ENCODE results near the gene CA14. TPM values are rescaled to one million over a fixed set of nuclear protein-coding genes. Genes with fewer than 3 reads are reported as not detected.
A peak's percentile ranks its signal among the peaks of the same experiment; 100 is the strongest.

CA14 gene
- total and polyA plus RNA-seq, 9 of the 15 experiments (the other 6 are each of a cell fraction or from before 2014, with no cell fraction given), result 0.13 to 0.57 (median 0.26) TPM; not detected in 1

GRCh38 chr1:150268705-150269403 lies 11.3 kb downstream of the CA14 start, which contains the start of gene APH1A (continued):
- TF ChIP-seq TAF1 (IDR thresholded peaks at IDR 0.05; ENCODE audit: control insufficient read depth, extremely low read depth, insufficient read depth, low read length, severe bottlenecking) (peak; percentile 46), CREB1 (IDR thresholded peaks at IDR 0.05) (peak; percentile 88), CREB1 (CRISPR knock-in tag; IDR thresholded peaks at IDR 0.05) (peak; percentile 84), ZNF124 (CRISPR knock-in tag; IDR thresholded peaks at IDR 0.05) (no peak), ZNF436 (CRISPR knock-in tag; IDR thresholded peaks at IDR 0.05) (no peak), YBX1 (IDR thresholded peaks at IDR 0.05) (no peak), ELF1 (tag; IDR thresholded peaks at IDR 0.05) (peak; percentile 93), CTBP1 (IDR thresholded peaks at IDR 0.05; ENCODE audit: borderline replicate concordance) (0 out of 2 replicates have a peak, but pooled peaks have one; percentile 46), GMEB1 (CRISPR knock-in tag; IDR thresholded peaks at IDR 0.05) (no peak), BCLAF1 (IDR thresholded peaks at IDR 0.05; ENCODE audit: borderline replicate concordance in 1 of 2, control insufficient read depth in 1 of 2, low read depth in 2 of 2, low read length in 1 of 2) (no peak), ATF1 (CRISPR knock-in tag; IDR thresholded peaks at IDR 0.05) (no peak), ATF1 (tag; IDR thresholded peaks at IDR 0.05) (peak; percentile 90), FOXK1 (CRISPR knock-in tag; IDR thresholded peaks at IDR 0.05; ENCODE audit: borderline replicate concordance) (no peak), GTF2E2 (tag; IDR thresholded peaks at IDR 0.05) (peak; percentile 73; the same call in 1 of the 2 replicates), CXXC5 (CRISPR knock-in tag; IDR thresholded peaks at IDR 0.05) (peak; percentile 83), NBN (IDR thresholded peaks at IDR 0.05; ENCODE audit: low read depth) (peak; percentile 47; the same call in 1 of the 2 replicates), HNRNPLL (IDR thresholded peaks at IDR 0.05; ENCODE audit: low read depth, low read length, poor library complexity, severe bottlenecking) (peak; percentile 53), BRF1 (IDR thresholded peaks at IDR 0.05; ENCODE audit: borderline replicate concordance, extremely low read depth, insufficient read length) (no peak), BMI1 (IDR thresholded peaks at IDR 0.05; ENCODE audit: low read length) (no peak), MNT (conservative IDR thresholded peaks at IDR 0.05) (peak; percentile 48 to 83; a peak in 3 of 4 replicates), KAT7 (CRISPR knock-in tag; IDR thresholded peaks at IDR 0.05; ENCODE audit: borderline replicate concordance) (peak; percentile 56; the same call in 1 of the 2 replicates), ATF7 (IDR thresholded peaks at IDR 0.05) (peak; percentile 79), MEIS2 (IDR thresholded peaks at IDR 0.05; ENCODE audit: partially characterized antibody) (no peak)

Measured in K562 (cell line).